H1 (cell line): ENCODE data around the gene ZNF584. TPM values are rescaled to one million over a fixed set of nuclear protein-coding genes. Genes with fewer than 3 reads are reported as not detected.

Experiments
- ATF3 ChIP-seq: IDR thresholded peaks from 2 replicates; pipeline ENCODE4 v1.6.1; 2011; ENCODE audit warnings: low read depth, mild to moderate bottlenecking, low read length; ENCODE audit not compliant: insufficient read depth
- BCL11A ChIP-seq, 2 experiments: IDR thresholded peaks; one replicate each; pipeline ENCODE4 v1.6.1; 2011; ENCODE audit warnings: low read depth in 2 of 2, low read length in 2 of 2, mild to moderate bottlenecking in 2 of 2
- CHD1 ChIP-seq: IDR thresholded peaks from 2 replicates; pipeline ENCODE4 v1.6.1; 2012; ENCODE audit warnings: low read depth, low read length, improper control_type of control experiment
- CHD7 ChIP-seq: fragments of 300-600 bp; sonication (generic); IDR thresholded peaks from 2 replicates; pipeline ENCODE4 v1.7.1; 2012; ENCODE audit warnings: low read length, moderate library complexity, mild to moderate bottlenecking, inconsistent platforms; ENCODE audit not compliant: insufficient replicate concordance
- RAD21 ChIP-seq, 2 experiments: IDR thresholded peaks in 1 of 2; conservative IDR thresholded peaks in 1 of 2; 2 replicates each; pipeline ENCODE4 v1.6.1; 2011; ENCODE audit warnings: low read depth in 2 of 2, low read length in 2 of 2, improper control_type of control experiment in 1 of 2, inconsistent platforms in 1 of 2, mild to moderate bottlenecking in 1 of 2, moderate library complexity in 1 of 2
- RNF2 ChIP-seq: fragments of 200-900, 300-1000 bp; sonication (generic); IDR thresholded peaks from 2 replicates; pipeline ENCODE4 v1.7.1; 2016; ENCODE audit warnings: borderline replicate concordance, low read depth, mild to moderate bottlenecking, antibody characterized with exemption, low read length; ENCODE audit not compliant: poor library complexity, severe bottlenecking; ENCODE audit errors: missing control alignments
- SIX5 ChIP-seq: IDR thresholded peaks from 2 replicates; pipeline ENCODE4 v1.6.1; 2011; ENCODE audit warnings: mild to moderate bottlenecking, low read depth, low read length
- SP1 ChIP-seq: IDR thresholded peaks from 2 replicates; pipeline ENCODE4 v1.6.1; 2011; ENCODE audit warnings: low read depth, low read length
- polyA plus RNA-seq, 7 experiments: library from polyadenylated mRNA; depleted of rRNA in 3 of 7; stranded (reverse) in 5 of 7; unstranded in 2 of 7; fragments of >200 nt in 5 of 7; fragments of 200-250 nt in 2 of 7; gene quantifications; 1 replicate in 5 of 7; 2 replicates in 1 of 7; 4 replicates in 1 of 7; pipeline versions ENCODE4 v1.2.1 to v1.2.3, GENCODE V29; 2011 to 2013; ENCODE audit warnings: missing spikeins in 2 of 7, mixed read lengths in 2 of 7
- total RNA-seq: library from RNA; stranded (reverse); fragmentation: NEBNext Ultra II Directional; extraction: Animal tissue kit (Norgen Biotek cat#: 25700); gene quantifications from 2 replicates; pipeline ENCODE4 v1.2.1, GENCODE V29; 2021

The ZNF584 gene
- total and polyA plus RNA-seq, 2 of the 8 experiments (the other 6 are each of a cell fraction or from before 2014, with no cell fraction given), result 2.5 to 5.2 TPM

GRCh38 chr19:58400916-58401839, 7.3 kb upstream of the ZNF584 start (continued):
- TF ChIP-seq CHD7 (no peak), SP1 (peak; percentile 65), CHD1 (no peak), RNF2 (no peak), SIX5 (no peak), ATF3 (0 out of 2 replicates have a peak, but pooled peaks have one; percentile 53), BCL11A (IDR thresholded peaks at IDR 0.05; ENCODE audit: low read depth in 2 of 2, low read length in 2 of 2) (no peak), RAD21 (IDR thresholded peaks at IDR 0.05 in 1 of 2, conservative IDR thresholded peaks at IDR 0.05 in 1 of 2; ENCODE audit: low read depth in 2 of 2, low read length in 2 of 2) (no peak)
